Peyer's patch (tissue), 4 donors: ENCODE data around the gene DRAXIN. TPM values are rescaled to one million over a fixed set of nuclear protein-coding genes. Genes with fewer than 3 reads are reported as not detected.

ENCODE experiments used
- DNase-seq, 3 donors: peaks; one replicate each; pipeline ENCODE4 v3.0.0-alpha.2; 2017 to 2019
- H3K27ac ChIP-seq, 4 donors: fragments of 200-600 bp; sonication (generic); one replicate each; pipeline ENCODE4 v1.5.1; 2016 to 2019
- H3K27me3 ChIP-seq, 2 donors: fragments of 200-600 bp; sonication (generic); one replicate each; pipeline ENCODE4 v1.5.1; 2019
- H3K36me3 ChIP-seq, 3 donors: fragments of 200-600 bp; sonication (generic); one replicate each; pipeline ENCODE4 v1.5.1; 2016 to 2019
- H3K4me1 ChIP-seq, 4 donors: fragments of 200-600 bp; sonication (generic); one replicate each; pipeline ENCODE4 v1.5.1; 2016 to 2019
- H3K4me3 ChIP-seq, 4 donors: fragments of 200-600 bp; sonication (generic); 1 replicate in 3 of 4; 2 replicates in 1 of 4; pipeline ENCODE4 v1.5.1; 2016 to 2019; ENCODE audit warnings: mild to moderate bottlenecking in 1 of 4
- H3K9me3 ChIP-seq, 4 donors: fragments of 200-600 bp; sonication (generic); one replicate each; pipeline ENCODE4 v1.5.1; 2016 to 2019; ENCODE audit warnings: mild to moderate bottlenecking in 1 of 4
- POLR2A ChIP-seq, 2 donors: fragments of 450-650 bp; IDR thresholded peaks; one replicate each; pipeline ENCODE4 v1.5.1; 2017; ENCODE audit warnings: antibody characterized with exemption in 2 of 2, mild to moderate bottlenecking in 2 of 2, moderate library complexity in 2 of 2
- total RNA-seq, 4 donors: library from RNA; depleted of rRNA; stranded (reverse); fragments of >200 nt; gene quantifications; one replicate each; pipeline ENCODE4 v1.1.0, GENCODE V29; 2016
- TF ChIP-seq, protein P1 (sequence below), 6 experiments: fragments of 450-650 bp in 4 of 6; fragments of 200-600 bp in 2 of 6; sonication (generic) in 1 of 6; IDR thresholded peaks; one replicate each; pipeline ENCODE4 v1.5.1; 2017 to 2019; ENCODE audit warnings: antibody characterized with exemption in 6 of 6, mild to moderate bottlenecking in 3 of 6, moderate library complexity in 1 of 6

The DRAXIN gene
- total RNA-seq, 4 donors from 2014 or later = not detected

- Histone ChIP-seq H3K27ac (peak overlapping the region in 2 of 4 donors; percentile 13 to 46), H3K4me1 (no peaks in the 10 kb centered on the region), H3K9me3 (no peaks in the 10 kb centered on the region), H3K36me3 (peaks cover 0 to 35% (median 0%) of the 10 kb centered on the region in 3 donors), H3K4me3 (no peak overlapping the region), H3K27me3 (no peaks in the 10 kb centered on the region)
- no peak for DNase-seq
- TF ChIP-seq, protein P1, sequence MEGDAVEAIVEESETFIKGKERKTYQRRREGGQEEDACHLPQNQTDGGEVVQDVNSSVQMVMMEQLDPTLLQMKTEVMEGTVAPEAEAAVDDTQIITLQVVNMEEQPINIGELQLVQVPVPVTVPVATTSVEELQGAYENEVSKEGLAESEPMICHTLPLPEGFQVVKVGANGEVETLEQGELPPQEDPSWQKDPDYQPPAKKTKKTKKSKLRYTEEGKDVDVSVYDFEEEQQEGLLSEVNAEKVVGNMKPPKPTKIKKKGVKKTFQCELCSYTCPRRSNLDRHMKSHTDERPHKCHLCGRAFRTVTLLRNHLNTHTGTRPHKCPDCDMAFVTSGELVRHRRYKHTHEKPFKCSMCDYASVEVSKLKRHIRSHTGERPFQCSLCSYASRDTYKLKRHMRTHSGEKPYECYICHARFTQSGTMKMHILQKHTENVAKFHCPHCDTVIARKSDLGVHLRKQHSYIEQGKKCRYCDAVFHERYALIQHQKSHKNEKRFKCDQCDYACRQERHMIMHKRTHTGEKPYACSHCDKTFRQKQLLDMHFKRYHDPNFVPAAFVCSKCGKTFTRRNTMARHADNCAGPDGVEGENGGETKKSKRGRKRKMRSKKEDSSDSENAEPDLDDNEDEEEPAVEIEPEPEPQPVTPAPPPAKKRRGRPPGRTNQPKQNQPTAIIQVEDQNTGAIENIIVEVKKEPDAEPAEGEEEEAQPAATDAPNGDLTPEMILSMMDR (IDR thresholded peaks at IDR 0.05) = no peak
- TF ChIP-seq POLR2A (IDR thresholded peaks at IDR 0.05) = no peak
Measured at GRCh38 chr1:11670747-11671146, 20.8 kb upstream of the DRAXIN start.

DNA sequence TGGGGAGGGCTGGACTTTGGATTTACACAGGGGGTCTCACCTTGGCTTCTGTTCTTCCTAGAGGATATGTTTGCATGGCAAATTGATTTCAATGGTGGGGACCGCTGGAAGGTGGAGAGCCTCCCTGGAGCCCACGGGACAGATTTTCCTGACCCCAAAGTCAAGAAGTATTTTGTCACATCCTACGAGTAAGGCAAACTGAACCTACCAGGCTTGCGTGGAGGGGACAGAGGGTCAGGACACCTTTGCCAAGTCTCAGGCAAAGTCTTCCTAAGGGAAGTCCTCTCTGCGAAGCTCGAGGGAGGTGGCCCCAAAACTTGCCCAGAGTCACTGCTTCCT is 20.3 kb upstream of the DRAXIN start:
- Histone ChIP-seq H3K36me3 (peaks cover 0 to 35% (median 0%) of the 10 kb centered on the region in 3 donors), H3K27ac (peak overlapping the region in 2 of 4 donors; percentile 13 to 46)

GRCh38 chr1:11671544-11672286 is 19.8 kb upstream of the DRAXIN start:
- Histone ChIP-seq H3K27me3 (no peaks in the 10 kb centered on the region), H3K36me3 (peaks cover 0 to 35% (median 0%) of the 10 kb centered on the region in 3 donors), H3K27ac (peak overlapping the region in 2 of 4 donors; percentile 13 to 46), H3K9me3 (no peaks in the 10 kb centered on the region), H3K4me3 (no peak overlapping the region), H3K4me1 (no peaks in the 10 kb centered on the region)
- TF ChIP-seq, protein P1 (IDR thresholded peaks at IDR 0.05) = no peak
- TF ChIP-seq POLR2A (IDR thresholded peaks at IDR 0.05) = no peak
- peak in 1 of 3 donors; percentile 73 for DNase-seq

More for the DNA sequence above, 20.3 kb upstream of the DRAXIN start:
- Histone ChIP-seq H3K4me3 (no peak overlapping the region), H3K27me3 (no peaks in the 10 kb centered on the region), H3K4me1 (no peaks in the 10 kb centered on the region), H3K9me3 (no peaks in the 10 kb centered on the region)
- no peak for TF ChIP-seq POLR2A (IDR thresholded peaks at IDR 0.05)
- TF ChIP-seq, protein P1 (IDR thresholded peaks at IDR 0.05) = no peak
- no peak for DNase-seq

- H3K27ac ChIP-seq = no peak overlapping the region
- H3K4me1 ChIP-seq = no peaks in the 10 kb centered on the region
- H3K36me3 ChIP-seq = peaks cover 0 to 35% (median 0%) of the 10 kb centered on the region in 3 donors
- H3K27me3 ChIP-seq = no peaks in the 10 kb centered on the region
- no peak overlapping the region for H3K4me3 ChIP-seq
- no peak for DNase-seq
- TF ChIP-seq, protein P1 (IDR thresholded peaks at IDR 0.05) = no peak
- no peak for TF ChIP-seq POLR2A (IDR thresholded peaks at IDR 0.05)
- H3K9me3 ChIP-seq = no peaks in the 10 kb centered on the region
Measured at GRCh38 chr1:11673089-11673769, 18.3 kb upstream of the DRAXIN start.

- DNase-seq = no peak
- no peaks in the 10 kb centered on the region for H3K4me1 ChIP-seq
- no peak overlapping the region for H3K4me3 ChIP-seq
- no peak for TF ChIP-seq POLR2A (IDR thresholded peaks at IDR 0.05)
- TF ChIP-seq, protein P1 (IDR thresholded peaks at IDR 0.05) = no peak
- H3K27ac ChIP-seq = no peak overlapping the region
- H3K27me3 ChIP-seq = no peaks in the 10 kb centered on the region
- no peaks in the 10 kb centered on the region for H3K9me3 ChIP-seq
- peaks cover 0 to 35% (median 0%) of the 10 kb centered on the region in 3 donors for H3K36me3 ChIP-seq
Measured at GRCh38 chr1:11674488-11674887, 17.0 kb upstream of the DRAXIN start.
